HepG2 (cell line): ENCODE data around the gene RABEP2. TPM values are rescaled to one million over a fixed set of nuclear protein-coding genes. Genes with fewer than 3 reads are reported as not detected.

Experiments used
- ARNTL ChIP-seq: sonication (generic); formaldehyde crosslinking; IDR thresholded peaks from 2 replicates; pipeline ENCODE4 v1.4.0; 2020; ENCODE audit warnings: mild to moderate bottlenecking, missing genetic modification reagents
- CEBPG ChIP-seq: IDR thresholded peaks from 2 replicates; pipeline ENCODE4 v1.6.1; 2016
- HMGA1 ChIP-seq: sonication (generic); formaldehyde crosslinking; conservative IDR thresholded peaks from 2 replicates; pipeline ENCODE4 v1.4.0; 2020; ENCODE audit warnings: missing genetic modification reagents
- NAIF1 ChIP-seq: sonication (generic); formaldehyde crosslinking; IDR thresholded peaks from 2 replicates; pipeline ENCODE4 v1.5.0; 2020; ENCODE audit warnings: mild to moderate bottlenecking, missing genetic modification reagents, borderline replicate concordance
- NKX3-1 ChIP-seq: sonication (generic); formaldehyde crosslinking; IDR thresholded peaks from 2 replicates; pipeline ENCODE4 v1.5.0; 2020; ENCODE audit warnings: missing genetic modification reagents
- PATZ1 ChIP-seq: sonication (generic); formaldehyde crosslinking; IDR thresholded peaks from 2 replicates; pipeline ENCODE4 v1.4.0; 2020; ENCODE audit warnings: missing genetic modification reagents
- PREB ChIP-seq: sonication (generic); formaldehyde crosslinking; IDR thresholded peaks from 2 replicates; pipeline ENCODE4 v1.4.0; 2020; ENCODE audit warnings: missing genetic modification reagents
- SMAD1 ChIP-seq: sonication (generic); formaldehyde crosslinking; IDR thresholded peaks from 2 replicates; pipeline ENCODE4 v1.4.0; 2020; ENCODE audit warnings: missing genetic modification reagents, low read depth, mild to moderate bottlenecking, borderline replicate concordance
- SMYD3 ChIP-seq: sonication (generic); formaldehyde crosslinking; IDR thresholded peaks from 2 replicates; pipeline ENCODE4 v1.8.1; 2023; ENCODE audit warnings: mild to moderate bottlenecking, missing genetic modification reagents
- SNRNP70 ChIP-seq: fragments of 200-400 bp; formaldehyde crosslinking; IDR thresholded peaks from 2 replicates; pipeline ENCODE4 v1.6.1; 2017; ENCODE audit warnings: mild to moderate bottlenecking, low read depth, low read length, moderate library complexity
- SP4 ChIP-seq: sonication (generic); formaldehyde crosslinking; IDR thresholded peaks from 2 replicates; pipeline ENCODE4 v1.8.1; 2023; ENCODE audit warnings: mild to moderate bottlenecking, missing genetic modification reagents
- TBX3 ChIP-seq: fragments of 450-650 bp; IDR thresholded peaks from 2 replicates; pipeline ENCODE4 v1.6.1; 2017; ENCODE audit warnings: antibody characterized with exemption, mild to moderate bottlenecking, inconsistent platforms, borderline replicate concordance
- TEAD3 ChIP-seq: optimal IDR thresholded peaks from 2 replicates; pipeline ENCODE3; 2016; ENCODE audit warnings: borderline replicate concordance
- ZBTB1 ChIP-seq: sonication (generic); formaldehyde crosslinking; IDR thresholded peaks from 2 replicates; pipeline ENCODE4 v1.4.0; 2020; ENCODE audit warnings: missing genetic modification reagents, borderline replicate concordance
- ZBTB3 ChIP-seq: sonication (generic); formaldehyde crosslinking; IDR thresholded peaks from 2 replicates; pipeline ENCODE4 v1.4.0; 2020; ENCODE audit warnings: low read depth, mild to moderate bottlenecking, moderate library complexity, missing genetic modification reagents, borderline replicate concordance
- ZFP36L1 ChIP-seq: sonication (generic); formaldehyde crosslinking; IDR thresholded peaks from 2 replicates; pipeline ENCODE4 v1.8.0; 2022; ENCODE audit warnings: mild to moderate bottlenecking, missing genetic modification reagents, moderate library complexity
- ZNF616 ChIP-seq: sonication (generic); formaldehyde crosslinking; IDR thresholded peaks from 2 replicates; pipeline ENCODE4 v1.5.0; 2020; ENCODE audit warnings: low read depth, mild to moderate bottlenecking, missing genetic modification reagents
- ZNF747 ChIP-seq: sonication (generic); formaldehyde crosslinking; IDR thresholded peaks from 2 replicates; pipeline ENCODE4 v1.8.1; 2023; ENCODE audit warnings: missing genetic modification reagents, mild to moderate bottlenecking, borderline replicate concordance
- ZNF766 ChIP-seq: sonication (generic); formaldehyde crosslinking; IDR thresholded peaks from 2 replicates; pipeline ENCODE4 v1.5.0; 2020; ENCODE audit warnings: missing genetic modification reagents, borderline replicate concordance
- ZNF773 ChIP-seq: sonication (generic); formaldehyde crosslinking; IDR thresholded peaks from 2 replicates; pipeline ENCODE4 v1.4.0; 2020; ENCODE audit warnings: missing genetic modification reagents, borderline replicate concordance
- ZNF816 ChIP-seq: sonication (generic); formaldehyde crosslinking; IDR thresholded peaks from 2 replicates; pipeline ENCODE4 v1.8.0; 2022; ENCODE audit warnings: missing genetic modification reagents, mild to moderate bottlenecking, borderline replicate concordance
- polyA plus RNA-seq, 8 experiments: library from polyadenylated mRNA; depleted of rRNA in 3 of 8; stranded (reverse) in 7 of 8; unstranded in 1 of 8; fragments of >200 nt; fragmentation: Illumina TruSeq in 4 of 8; extraction: Trizol in 4 of 8; gene quantifications; 2 replicates each; pipeline versions ENCODE4 v1.2.1 to v1.2.3, GENCODE V29; 2011 to 2016; ENCODE audit warnings: low read depth in 4 of 8, missing spikeins in 1 of 8, mixed read lengths in 1 of 8; ENCODE audit not compliant: insufficient read depth in 1 of 8
- total RNA-seq, 5 experiments: library from RNA; depleted of rRNA; stranded (reverse); fragments of >200 nt; fragmentation: Illumina TruSeq; extraction: Trizol; gene quantifications; 2 replicates each; pipeline ENCODE4 v1.2.3, GENCODE V29; 2016; ENCODE audit warnings: low read depth in 1 of 5
- TF ChIP-seq, protein P1 (sequence below): sonication (generic); formaldehyde crosslinking; IDR thresholded peaks from 2 replicates; pipeline ENCODE4 v1.4.0; 2020; ENCODE audit warnings: missing genetic modification reagents, borderline replicate concordance
- TF ChIP-seq, protein P2 (sequence below): sonication (generic); formaldehyde crosslinking; conservative IDR thresholded peaks from 2 replicates; pipeline ENCODE4 v1.8.0; 2022; ENCODE audit warnings: mild to moderate bottlenecking, moderate library complexity, missing genetic modification reagents

Gene RABEP2
- total and polyA plus RNA-seq, 2 of the 13 experiments (the other 11 are each of a cell fraction or from before 2014, with no cell fraction given): 10.8 to 18.4 TPM

GRCh38 chr16:28924762-28925385 is at the start of gene RABEP2 (continued):
- TF ChIP-seq SMYD3 (CRISPR knock-in tag) (no peak), PATZ1 (CRISPR knock-in tag) (peak; percentile 47; the same call in 1 of the 2 replicates), PREB (CRISPR knock-in tag) (no peak), SMAD1 (CRISPR knock-in tag) (peak; percentile 29; the same call in 1 of the 2 replicates), ZBTB3 (CRISPR knock-in tag) (no peak; the same call in 1 of the 2 replicates), ZNF747 (peak; percentile 39; the same call in 1 of the 2 replicates), TEAD3 (CRISPR knock-in tag) (no peak), ZFP36L1 (CRISPR knock-in tag) (no peak; the same call in 1 of the 2 replicates), TBX3 (peak; percentile 32; the same call in 1 of the 2 replicates), ZNF773 (CRISPR knock-in tag) (no peak), CEBPG (CRISPR knock-in tag) (no peak), ZNF616 (CRISPR knock-in tag) (no peak), SNRNP70 (no peak), ZNF766 (CRISPR knock-in tag) (0 out of 2 replicates have a peak, but pooled peaks have one; percentile 19), HMGA1 (CRISPR knock-in tag) (no peak), NKX3-1 (CRISPR knock-in tag) (no peak), ARNTL (CRISPR knock-in tag) (0 out of 2 replicates have a peak, but pooled peaks have one; percentile 21), SP4 (CRISPR knock-in tag) (peak; percentile 89), NAIF1 (CRISPR knock-in tag) (peak; percentile 94), ZBTB1 (CRISPR knock-in tag) (no peak), ZNF816 (CRISPR knock-in tag) (no peak)
- TF ChIP-seq, protein P1, sequence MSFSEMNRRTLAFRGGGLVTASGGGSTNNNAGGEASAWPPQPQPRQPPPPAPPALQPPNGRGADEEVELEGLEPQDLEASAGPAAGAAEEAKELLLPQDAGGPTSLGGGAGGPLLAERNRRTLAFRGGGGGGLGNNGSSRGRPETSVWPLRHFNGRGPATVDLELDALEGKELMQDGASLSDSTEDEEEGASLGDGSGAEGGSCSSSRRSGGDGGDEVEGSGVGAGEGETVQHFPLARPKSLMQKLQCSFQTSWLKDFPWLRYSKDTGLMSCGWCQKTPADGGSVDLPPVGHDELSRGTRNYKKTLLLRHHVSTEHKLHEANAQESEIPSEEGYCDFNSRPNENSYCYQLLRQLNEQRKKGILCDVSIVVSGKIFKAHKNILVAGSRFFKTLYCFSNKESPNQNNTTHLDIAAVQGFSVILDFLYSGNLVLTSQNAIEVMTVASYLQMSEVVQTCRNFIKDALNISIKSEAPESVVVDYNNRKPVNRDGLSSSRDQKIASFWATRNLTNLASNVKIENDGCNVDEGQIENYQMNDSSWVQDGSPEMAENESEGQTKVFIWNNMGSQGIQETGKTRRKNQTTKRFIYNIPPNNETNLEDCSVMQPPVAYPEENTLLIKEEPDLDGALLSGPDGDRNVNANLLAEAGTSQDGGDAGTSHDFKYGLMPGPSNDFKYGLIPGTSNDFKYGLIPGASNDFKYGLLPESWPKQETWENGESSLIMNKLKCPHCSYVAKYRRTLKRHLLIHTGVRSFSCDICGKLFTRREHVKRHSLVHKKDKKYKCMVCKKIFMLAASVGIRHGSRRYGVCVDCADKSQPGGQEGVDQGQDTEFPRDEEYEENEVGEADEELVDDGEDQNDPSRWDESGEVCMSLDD: no peak
- TF ChIP-seq, protein P2, sequence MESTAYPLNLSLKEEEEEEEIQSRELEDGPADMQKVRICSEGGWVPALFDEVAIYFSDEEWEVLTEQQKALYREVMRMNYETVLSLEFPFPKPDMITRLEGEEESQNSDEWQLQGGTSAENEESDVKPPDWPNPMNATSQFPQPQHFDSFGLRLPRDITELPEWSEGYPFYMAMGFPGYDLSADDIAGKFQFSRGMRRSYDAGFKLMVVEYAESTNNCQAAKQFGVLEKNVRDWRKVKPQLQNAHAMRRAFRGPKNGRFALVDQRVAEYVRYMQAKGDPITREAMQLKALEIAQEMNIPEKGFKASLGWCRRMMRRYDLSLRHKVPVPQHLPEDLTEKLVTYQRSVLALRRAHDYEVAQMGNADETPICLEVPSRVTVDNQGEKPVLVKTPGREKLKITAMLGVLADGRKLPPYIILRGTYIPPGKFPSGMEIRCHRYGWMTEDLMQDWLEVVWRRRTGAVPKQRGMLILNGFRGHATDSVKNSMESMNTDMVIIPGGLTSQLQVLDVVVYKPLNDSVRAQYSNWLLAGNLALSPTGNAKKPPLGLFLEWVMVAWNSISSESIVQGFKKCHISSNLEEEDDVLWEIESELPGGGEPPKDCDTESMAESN (CRISPR knock-in tag): peak; percentile 45; the same call in 1 of the 2 replicates
